T-cell (primary cell): ENCODE results near the gene ADAMTS17. TPM values are rescaled to one million over a fixed set of nuclear protein-coding genes. Genes with fewer than 3 reads are reported as not detected.

Experiments
- ATAC-seq, 4 experiments: fragments of 200-7000 bp in 3 of 4; fragments of 150-1000 bp in 1 of 4; cut with Tn5 transposase; replicated peaks in 1 of 4; 1 replicate in 3 of 4; 2 replicates in 1 of 4; pipeline ENCODE4 v1.10.0; 2021; ENCODE audit warnings: moderate library complexity in 3 of 4, mild to moderate bottlenecking in 2 of 4, moderate number of reproducible peaks in 1 of 4
- CTCF ChIA-PET, 2 donors: fragments of 300-600 bp; sonication (Branson Sonifier 250); formaldehyde crosslinking; loops; one replicate each; lab custom pipeline; 2022; ENCODE audit warnings: antibody characterized with exemption in 2 of 2; lab: Charles Lee
- POLR2A ChIA-PET, 2 donors: fragments of 300-600 bp; sonication (Branson Sonifier 250); formaldehyde crosslinking; loops; one replicate each; lab custom pipeline; 2022; ENCODE audit warnings: antibody characterized with exemption in 2 of 2; lab: Charles Lee
- DNase-seq, 35 experiments: peaks; one replicate each; pipeline versions ENCODE4 v3.0.0 to v3.0.0-alpha.2; 2013 to 2023
- H3K27ac ChIP-seq: one replicate; pipeline ENCODE4 v1.5.1; 2013; ENCODE audit warnings: low read length
- H3K27me3 ChIP-seq, 2 experiments: replicated peaks in 1 of 2; 1 replicate in 1 of 2; 2 replicates in 1 of 2; pipeline versions ENCODE4 v1.6.1 to v1.7.0; 2013; ENCODE audit warnings: low read length in 1 of 2, mixed read lengths in 1 of 2; ENCODE audit not compliant: control insufficient read depth in 2 of 2, insufficient read depth in 2 of 2; ENCODE audit errors: extremely low read depth in 1 of 2
- H3K36me3 ChIP-seq, 2 donors: 1 replicate in 1 of 2; 2 replicates in 1 of 2; pipeline versions ENCODE4 v1.6.1 to v1.7.0; 2013; ENCODE audit warnings: low read length in 1 of 2; ENCODE audit not compliant: control insufficient read depth in 2 of 2, insufficient read depth in 1 of 2; ENCODE audit errors: extremely low read depth in 1 of 2
- H3K4me1 ChIP-seq, 2 experiments: 1 replicate in 1 of 2; 2 replicates in 1 of 2; pipeline versions ENCODE4 v1.6.1 to v1.7.0; 2013; ENCODE audit warnings: low read length in 2 of 2, mixed read lengths in 1 of 2; ENCODE audit not compliant: insufficient read depth in 2 of 2, control insufficient read depth in 1 of 2; ENCODE audit errors: extremely low read depth in 1 of 2
- H3K4me3 ChIP-seq, 2 donors: 1 replicate in 1 of 2; 2 replicates in 1 of 2; pipeline versions ENCODE4 v1.5.1 to v1.7.0; 2013; ENCODE audit warnings: mild to moderate bottlenecking in 2 of 2, low read length in 1 of 2, moderate library complexity in 1 of 2; ENCODE audit not compliant: control insufficient read depth in 1 of 2; ENCODE audit errors: extremely low read depth in 1 of 2
- H3K9me3 ChIP-seq: 2 replicates; pipeline ENCODE4 v1.7.0; 2013
- H3K27ac Mint-ChIP-seq, 2 donors: one replicate each; pipeline ENCODE4 v1.8.0; 2020 to 2021; ENCODE audit warnings: mild to moderate bottlenecking in 2 of 2, mixed read lengths in 2 of 2
- H3K27me3 Mint-ChIP-seq, 2 donors: one replicate each; pipeline ENCODE4 v1.8.0; 2021 to 2022; ENCODE audit warnings: mixed read lengths in 2 of 2
- H3K36me3 Mint-ChIP-seq: one replicate; pipeline ENCODE4 v1.8.0; 2021; ENCODE audit warnings: mixed read lengths
- H3K4me1 Mint-ChIP-seq, 3 donors: one replicate each; pipeline ENCODE4 v1.8.0; 2020 to 2022; ENCODE audit warnings: mixed read lengths in 3 of 3, mild to moderate bottlenecking in 1 of 3
- H3K4me3 Mint-ChIP-seq, 3 donors: one replicate each; pipeline ENCODE4 v1.8.0; 2020 to 2022; ENCODE audit warnings: mild to moderate bottlenecking in 3 of 3, mixed read lengths in 3 of 3, moderate library complexity in 3 of 3
- H3K9me3 Mint-ChIP-seq, 3 donors: one replicate each; pipeline ENCODE4 v1.8.0; 2020 to 2022; ENCODE audit warnings: mixed read lengths in 3 of 3
- WGBS: methylation state at CpG from one replicate; pipeline ENCODE4 v1.1.5; 2013; ENCODE audit warnings: missing lambda C conversion rate; ENCODE audit not compliant: insufficient coverage; 5-methylcytosine and 5-hydroxymethylcytosine counted together
- total RNA-seq, 35 experiments: library from RNA in 6 of 35; stranded (reverse) in 6 of 35; fragments of 120-200 nt in 1 of 35; gene quantifications; one replicate each; pipeline versions ENCODE4 v1.2.1 to v1.2.4 and lab custom pipeline; 2013 to 2026

ADAMTS17 gene
- total RNA-seq, 5 donors from 2014 or later (not counting 1 experiment from before 2014, with no cell fraction given): 8.9 to 17.8 (median 11.6) TPM

DNA sequence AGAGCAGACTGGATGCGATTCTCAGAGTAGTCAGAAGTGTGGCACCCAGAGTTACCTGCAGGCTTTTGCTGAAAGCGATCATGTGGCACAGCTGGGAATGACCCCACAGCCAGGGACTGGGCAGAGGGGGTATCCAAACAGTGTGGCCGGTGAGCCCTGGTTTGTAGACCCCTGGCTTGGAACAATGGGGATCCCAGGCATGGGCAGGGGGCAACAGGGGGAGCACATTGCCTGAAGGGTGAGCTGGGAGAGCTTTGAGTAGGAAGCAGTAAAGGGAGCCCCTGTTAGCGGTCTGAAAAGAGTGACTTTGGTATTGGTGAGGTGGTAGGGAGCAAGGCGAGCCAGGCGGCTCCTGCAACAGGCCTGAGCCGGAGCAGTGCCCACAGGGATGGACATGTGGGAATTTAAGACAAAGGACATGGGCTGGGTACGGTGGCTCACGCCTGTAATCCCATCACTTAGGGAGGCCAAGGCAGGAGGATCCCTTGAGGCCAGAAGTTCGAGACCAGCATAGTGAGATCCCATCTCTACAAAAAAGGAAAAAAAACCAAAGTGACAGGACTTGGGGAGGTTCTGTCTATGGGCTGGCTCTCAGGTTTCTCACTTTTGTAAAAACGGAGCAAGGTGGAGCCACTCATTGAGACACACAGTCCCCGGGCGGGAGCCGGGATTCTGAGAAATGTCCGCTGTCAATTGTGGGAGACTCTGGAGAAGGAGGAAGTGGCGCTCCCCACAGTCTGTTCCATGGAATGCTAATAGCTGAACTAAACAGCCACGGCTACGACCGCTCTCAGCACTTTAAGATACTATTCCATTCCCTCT, 384.7 kb downstream of the ADAMTS17 start:
- no peak for ATAC-seq
- Histone ChIP-seq H3K36me3 (no peaks in the 10 kb centered on the region), H3K9me3 (no peaks in the 10 kb centered on the region), H3K27me3 (peaks cover 0 to 21% of the 10 kb centered on the region in 2 experiments), H3K4me1 (peaks cover 0 to 9% of the 10 kb centered on the region in 2 experiments), H3K27ac (no peak overlapping the region), H3K4me3 (no peak overlapping the region)
- POLR2A ChIA-PET: no interaction called here
- DNase-seq: no peak
- H3K9me3 Mint-ChIP-seq: no peaks in the 10 kb centered on the region
- CTCF ChIA-PET: no interaction called here
- peaks cover 26 to 33% of the 10 kb centered on the region in 2 donors for H3K27me3 Mint-ChIP-seq
- H3K36me3 Mint-ChIP-seq: peaks cover 3% of the 10 kb centered on the region
- H3K27ac Mint-ChIP-seq: no peak overlapping the region
- H3K4me3 Mint-ChIP-seq: no peak overlapping the region
- peaks cover 9 to 23% (median 10%) of the 10 kb centered on the region in 3 donors for H3K4me1 Mint-ChIP-seq
- 90% methylated on average over 10 of the region's 19 CpGs for WGBS

GRCh38 chr15:99956022-99956775, 385.6 kb downstream of the ADAMTS17 start:
- no peak overlapping the region for H3K27ac ChIP-seq
- H3K27me3 ChIP-seq: peaks cover 0 to 21% of the 10 kb centered on the region in 2 experiments
- H3K36me3 ChIP-seq: no peaks in the 10 kb centered on the region
- CTCF ChIA-PET: no interaction called here
- ATAC-seq: no peak
- Mint-ChIP-seq H3K4me3 (no peak overlapping the region), H3K4me1 (peaks cover 9 to 23% (median 10%) of the 10 kb centered on the region in 3 donors), H3K27me3 (peaks cover 31 to 33% of the 10 kb centered on the region in 2 donors), H3K9me3 (no peaks in the 10 kb centered on the region), H3K27ac (no peak overlapping the region), H3K36me3 (peaks cover 6% of the 10 kb centered on the region)
- H3K4me3 ChIP-seq: no peak overlapping the region
- H3K4me1 ChIP-seq: peaks cover 0 to 9% of the 10 kb centered on the region in 2 experiments
- WGBS: 70% methylated on average over 3 of the region's 11 CpGs
- H3K9me3 ChIP-seq: no peaks in the 10 kb centered on the region
- no peak for DNase-seq
- POLR2A ChIA-PET: no interaction called here

DNA sequence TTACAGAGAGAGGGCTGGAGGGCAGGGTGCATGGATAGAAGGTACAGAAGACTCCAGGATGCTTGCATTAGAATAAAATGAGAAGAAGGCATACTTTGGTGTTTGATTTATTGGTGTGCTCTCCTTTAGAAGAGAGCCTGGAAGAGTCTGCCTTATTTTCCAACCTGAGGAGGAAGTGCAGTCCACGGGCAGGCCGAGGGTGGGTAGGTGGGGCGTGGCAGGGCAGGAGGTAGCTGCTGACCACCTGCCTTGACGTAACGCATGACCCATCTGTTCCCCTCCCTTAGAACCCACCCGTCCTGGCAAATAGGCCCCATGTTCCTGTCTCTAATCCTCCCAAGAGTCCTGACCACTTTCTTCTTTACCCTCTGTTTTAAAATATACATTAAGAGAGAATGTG, 386.2 kb downstream of the ADAMTS17 start:
- H3K36me3 Mint-ChIP-seq: peaks cover 6% of the 10 kb centered on the region
- WGBS: no CpG with 5 or more reads among the region's 6 CpGs
- no peak for DNase-seq
- no peaks in the 10 kb centered on the region for H3K36me3 ChIP-seq
- no peak overlapping the region for H3K27ac Mint-ChIP-seq
- no peaks in the 10 kb centered on the region for H3K9me3 ChIP-seq
- H3K27me3 Mint-ChIP-seq: peaks cover 28 to 33% of the 10 kb centered on the region in 2 donors
- POLR2A ChIA-PET: no interaction called here
- H3K4me1 ChIP-seq: peaks cover 0 to 9% of the 10 kb centered on the region in 2 experiments
- no peak overlapping the region for H3K27ac ChIP-seq
- peaks cover 0 to 21% of the 10 kb centered on the region in 2 experiments for H3K27me3 ChIP-seq
- peaks cover 9 to 23% (median 10%) of the 10 kb centered on the region in 3 donors for H3K4me1 Mint-ChIP-seq
- CTCF ChIA-PET: no interaction called here
- no peak overlapping the region for H3K4me3 ChIP-seq
- no peaks in the 10 kb centered on the region for H3K9me3 Mint-ChIP-seq
- no peak overlapping the region for H3K4me3 Mint-ChIP-seq
- ATAC-seq: no peak

DNA sequence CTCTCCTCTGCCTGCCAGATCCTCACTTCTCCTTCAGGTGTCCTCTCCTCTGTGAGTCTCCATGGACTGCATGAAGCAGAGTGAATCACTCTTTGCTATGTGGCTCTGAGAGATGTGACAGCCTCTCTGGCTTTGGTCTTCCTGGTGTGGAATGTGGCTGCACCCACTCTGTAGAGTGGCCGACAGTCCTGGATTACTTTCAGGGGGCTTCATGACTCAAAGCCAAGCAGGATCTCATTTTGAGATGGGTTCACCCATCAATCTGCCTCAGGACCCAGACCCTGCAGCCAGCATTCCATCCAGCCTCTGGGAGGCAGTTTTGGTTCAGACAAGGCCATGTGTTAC, 386.6 kb downstream of the ADAMTS17 start:
- peaks cover 9 to 23% (median 10%) of the 10 kb centered on the region in 3 donors for H3K4me1 Mint-ChIP-seq
- peaks cover 27 to 35% of the 10 kb centered on the region in 2 donors for H3K27me3 Mint-ChIP-seq
- ATAC-seq: no peak
- H3K4me3 ChIP-seq: no peak overlapping the region
- H3K4me1 ChIP-seq: peaks cover 0 to 9% of the 10 kb centered on the region in 2 experiments
- peaks cover 0 to 2% (median 1%) of the 10 kb centered on the region in 3 donors for H3K9me3 Mint-ChIP-seq
- no peak for DNase-seq
- peaks cover 6% of the 10 kb centered on the region for H3K36me3 Mint-ChIP-seq
- no peak overlapping the region for H3K27ac ChIP-seq
- CTCF ChIA-PET: no interaction called here
- no peak overlapping the region for H3K4me3 Mint-ChIP-seq
- H3K27me3 ChIP-seq: peaks cover 0 to 21% of the 10 kb centered on the region in 2 experiments
- WGBS: no CpG with 5 or more reads among the region's 1 CpG
- no peaks in the 10 kb centered on the region for H3K9me3 ChIP-seq
- POLR2A ChIA-PET: no interaction called here
- H3K27ac Mint-ChIP-seq: no peak overlapping the region
- H3K36me3 ChIP-seq: no peaks in the 10 kb centered on the region

GRCh38 chr15:99954361-99955180, 387.2 kb downstream of the ADAMTS17 start:
- peaks cover 0 to 6% (median 4%) of the 10 kb centered on the region in 3 donors for H3K9me3 Mint-ChIP-seq
- Histone ChIP-seq H3K4me3 (no peak overlapping the region), H3K4me1 (peaks cover 0 to 9% of the 10 kb centered on the region in 2 experiments), H3K9me3 (no peaks in the 10 kb centered on the region), H3K36me3 (no peaks in the 10 kb centered on the region), H3K27ac (no peak overlapping the region), H3K27me3 (peaks cover 0 to 21% of the 10 kb centered on the region in 2 experiments)
- no peak overlapping the region for H3K4me3 Mint-ChIP-seq
- ATAC-seq (no peak), DNase-seq (no peak)
- H3K4me1 Mint-ChIP-seq: peaks cover 9 to 23% (median 10%) of the 10 kb centered on the region in 3 donors
- POLR2A ChIA-PET: no interaction called here
- H3K27ac Mint-ChIP-seq: no peak overlapping the region
- WGBS: 73% methylated on average over 5 of the region's 11 CpGs
- CTCF ChIA-PET: no interaction called here
- H3K27me3 Mint-ChIP-seq: peaks cover 23 to 33% of the 10 kb centered on the region in 2 donors
- peaks cover 6% of the 10 kb centered on the region for H3K36me3 Mint-ChIP-seq

- no peak for DNase-seq
- no peak for ATAC-seq
- peaks cover 0 to 9% of the 10 kb centered on the region in 2 experiments for H3K4me1 ChIP-seq
- WGBS: 88% methylated on average over 4 of the region's 7 CpGs
- no peaks in the 10 kb centered on the region for H3K9me3 ChIP-seq
- H3K4me3 Mint-ChIP-seq: no peak overlapping the region
- no peak overlapping the region for H3K4me3 ChIP-seq
- H3K4me1 Mint-ChIP-seq: peaks cover 9 to 23% (median 10%) of the 10 kb centered on the region in 3 donors
- no peaks in the 10 kb centered on the region for H3K36me3 ChIP-seq
- no peak overlapping the region for H3K27ac Mint-ChIP-seq
- H3K27me3 Mint-ChIP-seq: peaks cover 22 to 30% of the 10 kb centered on the region in 2 donors
- no peak overlapping the region for H3K27ac ChIP-seq
- H3K36me3 Mint-ChIP-seq: peaks cover 6% of the 10 kb centered on the region
- peaks cover 0 to 6% (median 4%) of the 10 kb centered on the region in 3 donors for H3K9me3 Mint-ChIP-seq
- ChIA-PET POLR2A (no interaction called here), CTCF (no interaction called here)
- H3K27me3 ChIP-seq: peaks cover 0 to 21% of the 10 kb centered on the region in 2 experiments
These were observed 387.9 kb downstream of the ADAMTS17 start for GRCh38 chr15:99953886-99954285.
